Fibroblast of pulmonary artery (primary cell): Measurements from ENCODE around the gene MPO.

Source experiments
- DNase-seq: peaks from one replicate; pipeline ENCODE4 v3.0.0-alpha.2; 2010; ENCODE audit warnings: low read depth
- H3K4me3 ChIP-seq: replicated peaks from 2 replicates; pipeline ENCODE4 v1.5.1; 2011; ENCODE audit warnings: low read depth, mild to moderate bottlenecking, control low read depth, low read length, moderate library complexity
- CTCF ChIP-seq: IDR thresholded peaks from 2 replicates; pipeline ENCODE4 v1.5.1; 2011; ENCODE audit warnings: mild to moderate bottlenecking, control low read depth, low read length, inconsistent platforms; ENCODE audit errors: missing control alignments

Gene MPO

GRCh38 chr17:58313815-58314705 lies 33.3 kb upstream of the MPO start:
- no peak for DNase-seq
- H3K4me3 ChIP-seq, result no peak overlapping the region
- no peak for TF ChIP-seq CTCF

- DNase-seq, result no peak
Measured at GRCh38 chr17:58312829-58313228, 32.1 kb upstream of the MPO start.

GRCh38 chr17:58312021-58312630 lies 31.4 kb upstream of the MPO start:
- no peak for DNase-seq
- TF ChIP-seq CTCF, result no peak
- no peak overlapping the region for H3K4me3 ChIP-seq

More at GRCh38 chr17:58312829-58313228, 32.1 kb upstream of the MPO start:
- TF ChIP-seq CTCF, result no peak
- H3K4me3 ChIP-seq, result no peak overlapping the region

- no peak overlapping the region for H3K4me3 ChIP-seq
- no peak for TF ChIP-seq CTCF
- DNase-seq, result no peak
Measured at GRCh38 chr17:58311429-58311894, 30.7 kb upstream of the MPO start.

- no peak overlapping the region for H3K4me3 ChIP-seq
- no peak for DNase-seq
- TF ChIP-seq CTCF, result no peak
Measured at GRCh38 chr17:58310511-58311428, 30.0 kb upstream of the MPO start.

GRCh38 chr17:58309918-58310259 lies 29.2 kb upstream of the MPO start:
- no peak for TF ChIP-seq CTCF
- no peak for DNase-seq
- no peak overlapping the region for H3K4me3 ChIP-seq
